OCI-LY1 (cell line): ENCODE results near the gene SSBP2.
"Not testable (repeated sequence)": the region's sequence is repeated elsewhere in the genome, so short reads cannot be mapped to it uniquely, and the experiment has no call there.

Experiments used
- H2AFZ ChIP-seq: fragments of 200-600 bp; sonication (generic), shearing (Covaris generic); 2 replicates; pipeline ENCODE4 v1.6.0; 2014; ENCODE audit warnings: antibody characterized with exemption, mild to moderate bottlenecking, low read length
- H3F3A ChIP-seq: fragments of 200-600 bp; sonication (generic), shearing (Covaris generic); 2 replicates; pipeline ENCODE4 v1.6.0; 2014; ENCODE audit warnings: mild to moderate bottlenecking, antibody characterized with exemption, low read length, moderate library complexity; ENCODE audit not compliant: insufficient read depth
- H3K27ac ChIP-seq: fragments of 200-600 bp; sonication (generic); 2 replicates; pipeline ENCODE4 v1.5.1; 2014; ENCODE audit warnings: low read length, mixed run types, mild to moderate bottlenecking, low read depth; ENCODE audit not compliant: poor library complexity, severe bottlenecking
- H3K27me3 ChIP-seq: fragments of 200-600 bp; sonication (generic); 2 replicates; pipeline ENCODE4 v1.6.0; 2014; ENCODE audit warnings: antibody characterized with exemption, mild to moderate bottlenecking, low read length, moderate library complexity; ENCODE audit not compliant: insufficient read depth
- H3K36me3 ChIP-seq: fragments of 200-600 bp; sonication (generic); 2 replicates; pipeline ENCODE4 v1.6.1; 2014; ENCODE audit warnings: mild to moderate bottlenecking, antibody characterized with exemption, low read length, moderate library complexity, mixed read lengths; ENCODE audit not compliant: insufficient read depth
- H3K4me1 ChIP-seq: fragments of 200-600 bp; sonication (generic); 2 replicates; pipeline ENCODE4 v1.5.1; 2014; ENCODE audit warnings: mild to moderate bottlenecking, low read length, moderate library complexity; ENCODE audit not compliant: insufficient read depth, severe bottlenecking
- H3K4me2 ChIP-seq: fragments of 200-600 bp; sonication (generic), shearing (Covaris generic); 2 replicates; pipeline ENCODE4 v1.6.1; 2014; ENCODE audit warnings: low read length
- H3K4me3 ChIP-seq: fragments of 200-600 bp; sonication (generic); 2 replicates; pipeline ENCODE4 v1.5.1; 2014; ENCODE audit warnings: low read length, low read depth, mild to moderate bottlenecking, mixed read lengths; ENCODE audit not compliant: poor library complexity, severe bottlenecking
- H3K79me2 ChIP-seq: fragments of 200-600 bp; shearing (Covaris generic); 2 replicates; pipeline ENCODE4 v1.6.1; 2016; ENCODE audit warnings: mixed run types, low read length, mixed read lengths; ENCODE audit not compliant: insufficient read depth
- H3K9ac ChIP-seq: fragments of 200-600 bp; sonication (generic), shearing (Covaris generic); 2 replicates; pipeline ENCODE4 v1.6.1; 2014; ENCODE audit warnings: mild to moderate bottlenecking, low read length, mixed read lengths
- H3K9me2 ChIP-seq: fragments of 200-600 bp; sonication (generic), shearing (Covaris generic); 2 replicates; pipeline ENCODE4 v1.6.1; 2014; ENCODE audit warnings: low read depth, mild to moderate bottlenecking, low read length, mixed read lengths
- H3K9me3 ChIP-seq: fragments of 200-600 bp; shearing (Covaris generic); 2 replicates; pipeline ENCODE4 v1.6.1; 2014; ENCODE audit warnings: low read length, mixed read lengths
- H4K20me1 ChIP-seq: fragments of 200-600 bp; sonication (generic), shearing (Covaris generic); 2 replicates; pipeline ENCODE4 v1.6.0; 2016; ENCODE audit warnings: mild to moderate bottlenecking, low read length; ENCODE audit not compliant: insufficient read depth
- EZH2 ChIP-seq: fragments of 200-600 bp; sonication (generic), shearing (Covaris generic); IDR thresholded peaks from 2 replicates; pipeline ENCODE4 v1.8.0; 2017; ENCODE audit warnings: borderline replicate concordance, mixed run types, mild to moderate bottlenecking, antibody characterized with exemption, low read length, moderate library complexity, mixed read lengths
- TF ChIP-seq, protein P1 (sequence below): fragments of 200-600 bp; sonication (generic), shearing (Covaris generic); IDR thresholded peaks from 2 replicates; pipeline ENCODE4 v1.5.1; 2017; ENCODE audit warnings: mild to moderate bottlenecking, antibody characterized with exemption, low read length, moderate library complexity, mixed read lengths

The SSBP2 gene

DNA sequence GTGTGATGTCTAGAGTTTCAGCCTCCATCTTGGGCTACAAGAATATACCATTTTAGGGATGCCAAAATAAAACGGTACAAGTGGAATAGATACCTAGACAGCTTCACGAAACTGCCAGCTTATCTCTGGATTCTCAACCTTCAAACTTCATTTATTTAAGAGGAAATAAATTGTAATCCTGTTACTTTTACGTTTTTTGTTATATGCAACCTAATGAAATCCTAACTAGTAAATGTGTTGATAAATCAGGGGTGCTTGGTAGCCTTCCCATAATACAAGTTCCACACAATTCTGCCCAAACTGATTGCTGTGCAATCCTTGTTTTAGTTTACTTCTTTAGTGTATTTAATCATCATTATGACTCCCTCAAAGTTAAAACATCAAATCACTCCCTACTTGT lies 75.5 kb downstream of the SSBP2 start:
- TF ChIP-seq, protein P1, sequence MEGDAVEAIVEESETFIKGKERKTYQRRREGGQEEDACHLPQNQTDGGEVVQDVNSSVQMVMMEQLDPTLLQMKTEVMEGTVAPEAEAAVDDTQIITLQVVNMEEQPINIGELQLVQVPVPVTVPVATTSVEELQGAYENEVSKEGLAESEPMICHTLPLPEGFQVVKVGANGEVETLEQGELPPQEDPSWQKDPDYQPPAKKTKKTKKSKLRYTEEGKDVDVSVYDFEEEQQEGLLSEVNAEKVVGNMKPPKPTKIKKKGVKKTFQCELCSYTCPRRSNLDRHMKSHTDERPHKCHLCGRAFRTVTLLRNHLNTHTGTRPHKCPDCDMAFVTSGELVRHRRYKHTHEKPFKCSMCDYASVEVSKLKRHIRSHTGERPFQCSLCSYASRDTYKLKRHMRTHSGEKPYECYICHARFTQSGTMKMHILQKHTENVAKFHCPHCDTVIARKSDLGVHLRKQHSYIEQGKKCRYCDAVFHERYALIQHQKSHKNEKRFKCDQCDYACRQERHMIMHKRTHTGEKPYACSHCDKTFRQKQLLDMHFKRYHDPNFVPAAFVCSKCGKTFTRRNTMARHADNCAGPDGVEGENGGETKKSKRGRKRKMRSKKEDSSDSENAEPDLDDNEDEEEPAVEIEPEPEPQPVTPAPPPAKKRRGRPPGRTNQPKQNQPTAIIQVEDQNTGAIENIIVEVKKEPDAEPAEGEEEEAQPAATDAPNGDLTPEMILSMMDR = no peak
- no peak for TF ChIP-seq EZH2
- Histone ChIP-seq H3K4me2 (no peak overlapping the region), H3K27me3 (no peaks in the 10 kb centered on the region), H3K36me3 (peaks cover 10% of the 10 kb centered on the region), H2AFZ (no peak overlapping the region), H3K79me2 (peaks cover 97% of the 10 kb centered on the region), H4K20me1 (no peaks in the 10 kb centered on the region), H3K27ac (no peak overlapping the region), H3K4me1 (no peaks in the 10 kb centered on the region), H3K4me3 (no peak overlapping the region), H3K9me3 (peaks cover 3% of the 10 kb centered on the region; the same call in 1 of the 2 replicates), H3K9me2 (no peaks in the 10 kb centered on the region), H3K9ac (no peak overlapping the region), H3F3A (no peaks in the 10 kb centered on the region)

DNA sequence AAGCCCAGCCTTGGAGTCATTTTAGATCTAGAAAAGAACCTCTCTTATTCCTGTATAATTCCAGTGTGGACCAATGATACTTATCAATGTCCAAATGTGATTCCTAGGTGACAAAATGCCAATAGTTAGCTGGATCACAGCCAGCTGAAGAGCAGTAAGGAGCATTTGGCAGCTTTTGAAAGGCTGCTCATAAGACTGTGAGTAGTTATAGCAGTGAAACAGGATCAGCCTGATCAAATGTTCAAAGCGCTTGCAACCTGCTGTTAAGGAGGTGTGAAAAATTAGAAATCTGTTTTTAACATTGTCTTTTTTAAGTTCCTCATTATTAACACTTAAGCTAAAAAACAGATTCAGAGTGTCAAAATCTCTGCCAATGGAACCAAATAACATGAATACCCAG lies 85.1 kb downstream of the SSBP2 start:
- H3K4me2 ChIP-seq = no peak overlapping the region
- no peaks in the 10 kb centered on the region for H4K20me1 ChIP-seq
- no peaks in the 10 kb centered on the region for H3K27me3 ChIP-seq
- no peak overlapping the region for H3K4me3 ChIP-seq
- no peaks in the 10 kb centered on the region for H3F3A ChIP-seq
- no peak overlapping the region for H2AFZ ChIP-seq
- H3K27ac ChIP-seq = no peak overlapping the region
- TF ChIP-seq, protein P1 = no peak
- no peak for TF ChIP-seq EZH2
- peaks cover 81% of the 10 kb centered on the region for H3K79me2 ChIP-seq
- H3K36me3 ChIP-seq = peaks cover 12% of the 10 kb centered on the region; the same call in 1 of the 2 replicates
- no peak overlapping the region for H3K9ac ChIP-seq
- no peaks in the 10 kb centered on the region for H3K4me1 ChIP-seq
- H3K9me2 ChIP-seq = no peaks in the 10 kb centered on the region
- no peaks in the 10 kb centered on the region for H3K9me3 ChIP-seq

DNA sequence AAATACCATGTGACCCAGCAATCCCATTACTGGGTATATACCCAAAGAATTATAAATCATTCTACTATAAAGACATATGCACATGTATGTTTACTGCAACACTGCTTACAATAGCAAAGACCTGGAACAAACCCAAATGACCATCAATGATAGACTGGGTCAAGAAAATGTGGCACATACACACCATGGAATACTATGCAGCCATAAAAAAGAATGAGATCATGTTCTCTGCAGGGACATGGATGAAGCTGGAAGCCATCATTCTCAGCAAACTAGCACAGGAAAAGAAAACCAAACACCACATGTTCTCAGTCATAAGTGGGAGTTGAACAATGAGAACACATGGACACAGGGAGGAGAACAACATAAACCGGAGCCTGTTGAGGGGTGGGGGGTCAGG lies 90.3 kb downstream of the SSBP2 start:
- H3K9me3 ChIP-seq, H3K9ac ChIP-seq, H3F3A ChIP-seq, H3K4me2 ChIP-seq, H4K20me1 ChIP-seq, H3K4me1 ChIP-seq, H3K4me3 ChIP-seq, H3K9me2 ChIP-seq, H3K27me3 ChIP-seq, H3K27ac ChIP-seq, H2AFZ ChIP-seq: not testable (repeated sequence)
- Histone ChIP-seq H3K79me2 (peaks cover 81% of the 10 kb centered on the region), H3K36me3 (peaks cover 18% of the 10 kb centered on the region)

DNA sequence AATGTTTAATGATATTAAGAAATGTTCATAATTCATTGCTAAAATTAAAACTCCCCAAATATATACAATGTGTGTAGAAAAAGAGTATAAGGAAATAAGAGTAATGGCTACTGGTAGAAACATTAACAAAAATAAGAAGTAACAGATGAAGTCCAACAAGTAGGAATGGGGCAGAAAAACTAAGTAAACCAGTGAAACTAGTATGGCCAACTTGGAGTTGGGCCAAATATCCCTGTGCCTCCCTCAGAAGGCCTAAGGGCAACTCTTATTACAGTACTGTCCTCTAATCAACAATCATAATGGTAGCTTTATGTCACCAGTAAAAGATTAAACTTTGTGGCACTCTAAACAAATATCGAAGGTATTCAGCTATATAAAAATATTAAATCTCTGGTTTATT lies 93.5 kb downstream of the SSBP2 start:
- no peaks in the 10 kb centered on the region for H3K4me1 ChIP-seq
- H4K20me1 ChIP-seq = no peaks in the 10 kb centered on the region
- TF ChIP-seq, protein P1 = no peak
- no peak for TF ChIP-seq EZH2
- H2AFZ ChIP-seq = no peak overlapping the region
- peaks cover 72% of the 10 kb centered on the region for H3K79me2 ChIP-seq
- H3K27me3 ChIP-seq = no peaks in the 10 kb centered on the region
- H3K9ac ChIP-seq = no peak overlapping the region
- H3K4me2 ChIP-seq = no peak overlapping the region
- no peaks in the 10 kb centered on the region for H3K9me3 ChIP-seq
- H3K27ac ChIP-seq = no peak overlapping the region
- no peaks in the 10 kb centered on the region for H3F3A ChIP-seq
- H3K36me3 ChIP-seq = peaks cover 28% of the 10 kb centered on the region
- no peak overlapping the region for H3K4me3 ChIP-seq
- H3K9me2 ChIP-seq = no peaks in the 10 kb centered on the region
